Upper lobe of left lung (tissue), 4 donors: ENCODE results near the gene MOXD1.

Experiments used
- EP300 ChIP-seq, 4 donors: sonication (generic); formaldehyde crosslinking; IDR thresholded peaks; one replicate each; pipeline ENCODE4 v1.5.1; 2017; ENCODE audit warnings: antibody characterized with exemption in 4 of 4, control low read depth in 2 of 4
- TF ChIP-seq, protein P1 (sequence below), 6 experiments: fragments of 450-650 bp in 4 of 6; fragments of 200-600 bp in 2 of 6; sonication (generic) in 2 of 6; IDR thresholded peaks; one replicate each; pipeline ENCODE4 v1.5.1; 2016 to 2019; ENCODE audit warnings: antibody characterized with exemption in 6 of 6

DNA sequence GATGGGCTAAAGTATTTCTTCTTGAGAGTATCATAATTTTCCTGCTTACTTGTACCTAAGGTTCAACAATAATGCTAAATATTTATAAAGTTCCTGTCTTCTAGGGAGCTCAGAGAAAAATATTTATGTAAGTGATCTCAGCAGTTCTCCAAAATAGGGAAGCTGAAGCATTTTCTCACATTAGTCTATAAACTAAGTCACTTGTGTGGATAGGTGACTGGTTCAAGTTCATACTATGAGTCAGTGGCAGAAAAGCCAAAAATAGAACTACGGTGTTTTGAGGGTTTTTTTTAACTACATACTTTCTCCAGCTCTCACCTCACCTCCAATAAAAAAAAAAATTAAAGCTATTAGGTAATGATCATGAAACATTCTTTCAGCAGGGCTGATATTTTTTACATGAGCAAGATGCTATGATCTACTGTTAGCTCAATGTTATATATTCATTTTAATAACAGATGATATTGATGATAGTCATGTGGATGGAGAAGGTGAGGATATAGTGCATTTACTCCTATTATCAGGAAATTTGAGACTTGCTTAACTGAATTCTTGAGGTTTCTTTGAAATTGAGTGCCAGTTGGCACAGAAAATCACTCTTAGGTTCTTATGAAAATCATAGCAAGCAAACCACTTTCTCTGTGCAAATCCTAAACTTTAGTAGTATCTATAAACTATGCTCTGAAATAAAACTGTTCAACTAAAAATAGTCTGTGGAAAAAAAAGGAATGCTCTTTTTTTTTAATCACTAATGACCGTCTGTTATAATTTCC, 4.1 kb upstream of the MOXD1 start:
- TF ChIP-seq, protein P1, sequence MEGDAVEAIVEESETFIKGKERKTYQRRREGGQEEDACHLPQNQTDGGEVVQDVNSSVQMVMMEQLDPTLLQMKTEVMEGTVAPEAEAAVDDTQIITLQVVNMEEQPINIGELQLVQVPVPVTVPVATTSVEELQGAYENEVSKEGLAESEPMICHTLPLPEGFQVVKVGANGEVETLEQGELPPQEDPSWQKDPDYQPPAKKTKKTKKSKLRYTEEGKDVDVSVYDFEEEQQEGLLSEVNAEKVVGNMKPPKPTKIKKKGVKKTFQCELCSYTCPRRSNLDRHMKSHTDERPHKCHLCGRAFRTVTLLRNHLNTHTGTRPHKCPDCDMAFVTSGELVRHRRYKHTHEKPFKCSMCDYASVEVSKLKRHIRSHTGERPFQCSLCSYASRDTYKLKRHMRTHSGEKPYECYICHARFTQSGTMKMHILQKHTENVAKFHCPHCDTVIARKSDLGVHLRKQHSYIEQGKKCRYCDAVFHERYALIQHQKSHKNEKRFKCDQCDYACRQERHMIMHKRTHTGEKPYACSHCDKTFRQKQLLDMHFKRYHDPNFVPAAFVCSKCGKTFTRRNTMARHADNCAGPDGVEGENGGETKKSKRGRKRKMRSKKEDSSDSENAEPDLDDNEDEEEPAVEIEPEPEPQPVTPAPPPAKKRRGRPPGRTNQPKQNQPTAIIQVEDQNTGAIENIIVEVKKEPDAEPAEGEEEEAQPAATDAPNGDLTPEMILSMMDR (IDR thresholded peaks at IDR 0.05), result no peak
- TF ChIP-seq EP300 (IDR thresholded peaks at IDR 0.05), result no peak
